Thyroid gland (tissue), 4 donors: ENCODE measurements around the gene SLC35A4.

Source experiments
- POLR2A ChIP-seq, 2 donors: fragments of 450-650 bp; IDR thresholded peaks; one replicate each; pipeline ENCODE4 v1.6.1; 2017; ENCODE audit warnings: antibody characterized with exemption in 2 of 2, mild to moderate bottlenecking in 2 of 2, moderate library complexity in 1 of 2
- TF ChIP-seq, protein P1 (sequence below), 6 experiments: fragments of 200-600 bp in 3 of 6; fragments of 450-650 bp in 3 of 6; sonication (generic) in 3 of 6; IDR thresholded peaks; one replicate each; pipeline ENCODE4 v1.5.1; 2016 to 2019; ENCODE audit warnings: antibody characterized with exemption in 6 of 6, mild to moderate bottlenecking in 2 of 6, inconsistent platforms in 1 of 6, moderate library complexity in 1 of 6

DNA sequence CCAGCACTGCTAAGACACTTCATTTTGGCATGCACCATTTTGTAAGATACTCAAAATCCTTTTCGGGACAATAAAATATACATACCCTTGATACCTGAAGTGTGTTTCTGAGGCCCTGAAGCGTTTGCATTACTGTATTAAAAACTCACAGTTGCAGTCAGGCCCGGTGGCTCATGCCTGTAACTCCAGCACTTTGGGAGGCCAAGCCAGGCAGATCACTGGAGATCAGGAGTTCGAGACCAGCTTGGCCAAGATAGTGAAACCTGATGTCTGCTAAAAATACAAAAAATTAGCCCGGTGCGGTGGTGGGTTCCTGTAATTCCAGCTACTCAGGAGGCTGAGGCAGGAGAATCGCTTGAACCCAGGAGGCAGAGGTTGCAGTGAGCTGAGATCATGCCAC is 19.6 kb upstream of the SLC35A4 start:
- TF ChIP-seq, protein P1, sequence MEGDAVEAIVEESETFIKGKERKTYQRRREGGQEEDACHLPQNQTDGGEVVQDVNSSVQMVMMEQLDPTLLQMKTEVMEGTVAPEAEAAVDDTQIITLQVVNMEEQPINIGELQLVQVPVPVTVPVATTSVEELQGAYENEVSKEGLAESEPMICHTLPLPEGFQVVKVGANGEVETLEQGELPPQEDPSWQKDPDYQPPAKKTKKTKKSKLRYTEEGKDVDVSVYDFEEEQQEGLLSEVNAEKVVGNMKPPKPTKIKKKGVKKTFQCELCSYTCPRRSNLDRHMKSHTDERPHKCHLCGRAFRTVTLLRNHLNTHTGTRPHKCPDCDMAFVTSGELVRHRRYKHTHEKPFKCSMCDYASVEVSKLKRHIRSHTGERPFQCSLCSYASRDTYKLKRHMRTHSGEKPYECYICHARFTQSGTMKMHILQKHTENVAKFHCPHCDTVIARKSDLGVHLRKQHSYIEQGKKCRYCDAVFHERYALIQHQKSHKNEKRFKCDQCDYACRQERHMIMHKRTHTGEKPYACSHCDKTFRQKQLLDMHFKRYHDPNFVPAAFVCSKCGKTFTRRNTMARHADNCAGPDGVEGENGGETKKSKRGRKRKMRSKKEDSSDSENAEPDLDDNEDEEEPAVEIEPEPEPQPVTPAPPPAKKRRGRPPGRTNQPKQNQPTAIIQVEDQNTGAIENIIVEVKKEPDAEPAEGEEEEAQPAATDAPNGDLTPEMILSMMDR (IDR thresholded peaks at IDR 0.05): no peak
- TF ChIP-seq POLR2A (IDR thresholded peaks at IDR 0.05): no peak
